K562 (cell line): ENCODE data around the gene VWA3A. TPM values are rescaled to one million over a fixed set of nuclear protein-coding genes. Genes with fewer than 3 reads are reported as not detected.

Source experiments
- BCLAF1 ChIP-seq, 2 experiments: fragments of 450-650 bp in 1 of 2; IDR thresholded peaks; 2 replicates each; pipeline ENCODE4 v1.6.1; 2011 to 2017; ENCODE audit warnings: low read depth in 2 of 2, antibody characterized with exemption in 1 of 2, borderline replicate concordance in 1 of 2, low read length in 1 of 2, mild to moderate bottlenecking in 1 of 2, mixed read lengths in 1 of 2; ENCODE audit not compliant: control insufficient read depth in 1 of 2
- CC2D1A ChIP-seq: fragments of 450-650 bp; IDR thresholded peaks from 2 replicates; pipeline ENCODE4 v1.6.1; 2017; ENCODE audit warnings: mild to moderate bottlenecking
- E2F3 ChIP-seq: fragments of 250-450 bp; sonication (Bioruptor Pico); IDR thresholded peaks from 2 replicates; pipeline ENCODE4 v1.4.0; 2020; ENCODE audit warnings: mild to moderate bottlenecking
- HSF4 ChIP-seq: fragments of 250-450 bp; sonication (Bioruptor Pico); IDR thresholded peaks from 2 replicates; pipeline ENCODE4 v2.1.2; 2022; ENCODE audit warnings: mild to moderate bottlenecking, moderate library complexity, borderline replicate concordance
- ID3 ChIP-seq, 2 experiments: fragments of 250-450 bp in 1 of 2; fragments of 450-650 bp in 1 of 2; sonication (Bioruptor Pico) in 1 of 2; IDR thresholded peaks; 2 replicates each; pipeline versions ENCODE4 v1.6.1 to v1.8.0; 2016 to 2021; ENCODE audit warnings: mild to moderate bottlenecking in 2 of 2, moderate library complexity in 2 of 2, missing compliant biosample characterization in 1 of 2, missing genetic modification characterization in 1 of 2
- MAFF ChIP-seq: IDR thresholded peaks from 2 replicates; pipeline ENCODE4 v1.6.1; 2012; ENCODE audit warnings: low read length, improper control_type of control experiment
- RUNX1 ChIP-seq: sonication (generic); IDR thresholded peaks from 2 replicates; pipeline ENCODE4 v1.6.1; 2016; ENCODE audit warnings: antibody characterized with exemption, low read depth
- ZNF79 ChIP-seq: fragments of 250-450 bp; sonication (Bioruptor Pico); IDR thresholded peaks from 2 replicates; pipeline ENCODE4 v1.4.0; 2020; ENCODE audit warnings: low read depth, mild to moderate bottlenecking, moderate library complexity
- polyA plus RNA-seq, 8 experiments: library from polyadenylated mRNA; depleted of rRNA in 4 of 8; stranded (reverse) in 5 of 8; unstranded in 3 of 8; fragments of >200 nt; fragmentation: Nextera tagmentation in 2 of 8; fragmentation: Illumina TruSeq in 1 of 8; extraction: Ambion mirVana in 2 of 8; extraction: Trizol in 1 of 8; gene quantifications; 2 replicates each; pipeline versions ENCODE4 v1.2.1 to v1.2.3, GENCODE V29; 2011 to 2014; ENCODE audit warnings: inconsistent platforms in 1 of 8, missing spikeins in 1 of 8
- total RNA-seq, 7 experiments: library from RNA; depleted of rRNA in 6 of 7; stranded (reverse); fragments of >200 nt in 6 of 7; fragmentation: Illumina TruSeq in 2 of 7; extraction: Trizol in 2 of 7; gene quantifications; 2 replicates each; pipeline versions ENCODE4 v1.2.1 to v1.2.3, GENCODE V29; 2011 to 2021; ENCODE audit warnings: low replicate concordance in 1 of 7

VWA3A gene
- total and polyA plus RNA-seq, 9 of the 15 experiments (the other 6 are each of a cell fraction or from before 2014, with no cell fraction given) = not detected

GRCh38 chr16:22124583-22125284, 32.4 kb downstream of the VWA3A start (continued):
- no peak for TF ChIP-seq BCLAF1 (IDR thresholded peaks at IDR 0.05; ENCODE audit: borderline replicate concordance in 1 of 2, control insufficient read depth in 1 of 2, low read depth in 2 of 2, low read length in 1 of 2)
- TF ChIP-seq E2F3 (CRISPR knock-in tag) = no peak
- TF ChIP-seq MAFF = no peak
- TF ChIP-seq ZNF79 = no peak
- no peak for TF ChIP-seq ID3 (CRISPR knock-in tag; IDR thresholded peaks at IDR 0.05)
- TF ChIP-seq ID3 (tag; IDR thresholded peaks at IDR 0.05) = no peak
- TF ChIP-seq CC2D1A = no peak
- no peak for TF ChIP-seq HSF4
- no peak for TF ChIP-seq RUNX1
